Measurements from ENCODE around the gene EBF3.

The EBF3 gene

DNA sequence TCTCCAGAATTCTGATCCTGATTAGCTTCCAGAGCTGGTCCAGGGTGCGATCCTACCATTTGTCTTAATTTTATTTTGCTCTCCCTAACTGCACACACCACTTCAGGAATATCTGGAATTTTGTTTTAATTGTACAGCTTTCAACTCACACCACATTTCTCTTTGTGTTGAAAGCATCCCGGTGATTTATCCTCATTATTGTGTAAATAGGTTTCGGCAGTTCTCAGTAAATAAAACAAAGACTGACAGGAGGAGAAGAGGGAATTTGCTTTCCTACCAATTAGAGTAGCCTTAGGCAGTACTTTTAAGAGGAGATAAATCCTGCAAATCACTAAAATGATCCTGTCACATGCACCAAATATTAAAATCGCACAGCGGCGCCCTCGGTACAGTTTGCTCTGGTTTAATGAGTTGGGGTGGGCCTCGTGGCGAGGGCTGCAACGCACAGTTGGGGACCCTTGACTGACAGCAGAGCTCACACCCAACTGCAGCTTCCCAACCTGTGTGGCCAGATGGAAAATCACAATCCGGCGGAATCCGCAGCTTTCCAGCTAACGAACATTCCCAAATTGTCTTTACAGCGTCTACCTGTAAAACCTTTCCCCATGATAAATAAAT is 62.6 kb downstream of the EBF3 start:
- H3K4me1 Mint-ChIP-seq, result no peaks in the 10 kb centered on the region
- no peak for DNase-seq (ENCODE audit: low spot score in 2 of 2)
- H3K27ac Mint-ChIP-seq, result no peak overlapping the region
- no peaks in the 10 kb centered on the region for H3K36me3 Mint-ChIP-seq
- ATAC-seq, result no peak
- H3K4me3 Mint-ChIP-seq, result no peak overlapping the region
- no peaks in the 10 kb centered on the region for H3K9me3 Mint-ChIP-seq

DNA sequence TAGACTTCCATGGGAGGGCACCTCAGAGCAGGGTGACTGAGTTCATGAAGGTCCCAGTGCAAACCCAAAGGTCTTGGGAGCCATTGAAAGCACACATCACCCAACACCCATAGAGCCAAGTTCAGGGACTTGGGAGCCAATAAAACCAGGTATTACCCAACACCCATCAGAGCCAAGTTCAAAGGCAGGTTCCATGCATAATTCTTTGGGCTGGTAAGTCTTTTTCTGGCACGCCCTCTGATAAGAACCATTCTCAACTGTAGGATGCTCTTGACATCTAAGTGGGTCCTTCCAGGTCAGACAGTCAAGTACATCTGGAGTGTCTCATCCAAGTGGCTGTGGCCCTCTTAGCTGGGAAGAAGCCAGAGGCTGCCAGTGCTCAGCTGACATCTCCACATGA is 63.2 kb downstream of the EBF3 start:
- Mint-ChIP-seq H3K36me3 (no peaks in the 10 kb centered on the region), H3K27ac (no peak overlapping the region), H3K4me1 (no peaks in the 10 kb centered on the region), H3K9me3 (no peaks in the 10 kb centered on the region), H3K4me3 (no peak overlapping the region)
- ATAC-seq (no peak), DNase-seq (ENCODE audit: low spot score in 2 of 2) (no peak)

- H3K27ac Mint-ChIP-seq, result no peak overlapping the region
- DNase-seq (ENCODE audit: low spot score in 2 of 2), result no peak
- no peaks in the 10 kb centered on the region for H3K9me3 Mint-ChIP-seq
- no peak overlapping the region for H3K4me3 Mint-ChIP-seq
- H3K36me3 Mint-ChIP-seq, result no peaks in the 10 kb centered on the region
- no peaks in the 10 kb centered on the region for H3K4me1 Mint-ChIP-seq
- no peak for ATAC-seq
These were observed 64.6 kb downstream of the EBF3 start for GRCh38 chr10:129899276-129900130.

DNA sequence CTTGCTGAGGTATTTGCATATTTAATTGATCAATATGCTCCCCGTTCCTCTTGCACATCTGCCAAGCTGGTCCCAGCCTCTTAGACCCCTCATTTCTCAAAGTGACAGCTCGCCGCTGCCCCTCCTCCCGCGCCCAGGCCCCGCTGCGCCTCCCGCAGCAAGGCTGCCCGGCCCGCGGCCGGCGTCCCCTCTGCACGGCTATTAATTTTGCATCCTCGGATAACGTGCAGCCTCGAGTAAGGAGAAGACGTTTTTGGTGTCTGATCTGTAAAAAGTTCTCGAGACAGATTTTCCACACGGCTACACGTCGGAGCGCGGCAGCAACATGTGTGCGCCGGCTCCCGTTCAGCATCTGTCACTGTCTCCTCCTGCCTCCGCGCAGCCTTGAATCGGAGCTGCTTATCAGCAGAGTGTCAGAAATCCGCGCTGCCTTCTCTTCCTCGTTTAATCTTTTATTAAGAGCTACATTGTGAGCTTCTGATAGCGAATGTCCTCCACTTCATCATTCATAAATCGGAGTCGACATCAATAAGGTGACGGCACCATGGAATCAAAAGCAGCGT is 65.3 kb downstream of the EBF3 start:
- Mint-ChIP-seq H3K27ac (no peak overlapping the region), H3K36me3 (no peaks in the 10 kb centered on the region), H3K4me1 (no peaks in the 10 kb centered on the region), H3K9me3 (no peaks in the 10 kb centered on the region), H3K4me3 (no peak overlapping the region)
- DNase-seq (ENCODE audit: low spot score in 2 of 2), result no peak
- no peak for ATAC-seq

GRCh38 chr10:129897871-129898626 is 66.0 kb downstream of the EBF3 start:
- Mint-ChIP-seq H3K36me3 (no peaks in the 10 kb centered on the region), H3K9me3 (no peaks in the 10 kb centered on the region), H3K27ac (no peak overlapping the region), H3K4me1 (no peaks in the 10 kb centered on the region), H3K4me3 (no peak overlapping the region)
- DNase-seq (ENCODE audit: low spot score in 2 of 2) (no peak), ATAC-seq (no peak)

DNA sequence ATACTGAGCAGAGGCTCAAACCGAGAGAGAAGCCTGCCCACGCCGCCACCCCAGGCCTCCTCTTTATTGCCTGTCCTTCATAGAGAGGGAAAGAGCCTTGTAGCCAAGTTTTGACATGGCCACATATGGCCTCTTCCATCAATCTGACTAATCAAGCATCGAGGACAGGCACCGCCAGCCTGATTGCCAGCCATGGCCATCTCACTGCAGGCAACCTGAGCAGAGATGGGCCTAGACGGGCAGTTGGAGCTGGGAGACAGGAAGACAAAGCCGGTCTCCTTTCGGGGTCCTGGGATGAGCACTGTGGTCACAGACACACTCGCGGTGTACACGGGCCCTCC is 67.2 kb downstream of the EBF3 start:
- Mint-ChIP-seq H3K36me3 (no peaks in the 10 kb centered on the region), H3K9me3 (no peaks in the 10 kb centered on the region), H3K4me3 (no peak overlapping the region), H3K4me1 (no peaks in the 10 kb centered on the region), H3K27ac (no peak overlapping the region)
- ATAC-seq (no peak), DNase-seq (ENCODE audit: low spot score in 2 of 2) (no peak)

- no peak overlapping the region for H3K27ac Mint-ChIP-seq
- H3K4me1 Mint-ChIP-seq, result no peaks in the 10 kb centered on the region
- H3K9me3 Mint-ChIP-seq, result no peaks in the 10 kb centered on the region
- H3K4me3 Mint-ChIP-seq, result no peak overlapping the region
- H3K36me3 Mint-ChIP-seq, result no peaks in the 10 kb centered on the region
- DNase-seq (ENCODE audit: low spot score in 2 of 2) (no peak), ATAC-seq (no peak)
These were observed 67.8 kb downstream of the EBF3 start for GRCh38 chr10:129896136-129896859.

- no peaks in the 10 kb centered on the region for H3K4me1 Mint-ChIP-seq
- ATAC-seq (no peak), DNase-seq (ENCODE audit: low spot score in 2 of 2) (no peak)
- H3K9me3 Mint-ChIP-seq, result no peaks in the 10 kb centered on the region
- no peaks in the 10 kb centered on the region for H3K36me3 Mint-ChIP-seq
- H3K27ac Mint-ChIP-seq, result no peak overlapping the region
- no peak overlapping the region for H3K4me3 Mint-ChIP-seq
These were observed 68.3 kb downstream of the EBF3 start for GRCh38 chr10:129895811-129896135.

DNA sequence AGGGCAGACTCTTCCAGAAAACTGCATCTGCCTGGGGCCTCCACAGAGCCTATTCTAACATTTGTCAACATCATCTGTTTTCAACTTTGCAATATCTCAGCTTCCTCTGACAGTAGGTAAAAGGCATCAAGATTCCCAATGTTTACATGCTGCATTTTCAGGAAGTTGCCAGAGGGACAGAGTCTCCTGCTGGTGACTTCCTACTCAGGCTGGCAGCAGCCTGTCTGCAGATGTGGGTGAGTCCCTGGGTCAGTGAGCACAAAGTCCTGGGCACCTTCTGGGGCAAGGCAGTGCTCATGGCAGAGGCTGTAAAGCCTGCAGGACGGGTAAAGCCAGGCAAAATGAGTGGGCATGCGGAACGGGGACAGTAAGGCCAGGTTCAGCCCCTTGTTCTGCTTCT is 69.4 kb downstream of the EBF3 start:
- Mint-ChIP-seq H3K36me3 (no peaks in the 10 kb centered on the region), H3K9me3 (no peaks in the 10 kb centered on the region), H3K27ac (no peak overlapping the region), H3K4me3 (no peak overlapping the region), H3K4me1 (no peaks in the 10 kb centered on the region)
- DNase-seq (ENCODE audit: low spot score in 2 of 2), result no peak
- ATAC-seq, result no peak

DNA sequence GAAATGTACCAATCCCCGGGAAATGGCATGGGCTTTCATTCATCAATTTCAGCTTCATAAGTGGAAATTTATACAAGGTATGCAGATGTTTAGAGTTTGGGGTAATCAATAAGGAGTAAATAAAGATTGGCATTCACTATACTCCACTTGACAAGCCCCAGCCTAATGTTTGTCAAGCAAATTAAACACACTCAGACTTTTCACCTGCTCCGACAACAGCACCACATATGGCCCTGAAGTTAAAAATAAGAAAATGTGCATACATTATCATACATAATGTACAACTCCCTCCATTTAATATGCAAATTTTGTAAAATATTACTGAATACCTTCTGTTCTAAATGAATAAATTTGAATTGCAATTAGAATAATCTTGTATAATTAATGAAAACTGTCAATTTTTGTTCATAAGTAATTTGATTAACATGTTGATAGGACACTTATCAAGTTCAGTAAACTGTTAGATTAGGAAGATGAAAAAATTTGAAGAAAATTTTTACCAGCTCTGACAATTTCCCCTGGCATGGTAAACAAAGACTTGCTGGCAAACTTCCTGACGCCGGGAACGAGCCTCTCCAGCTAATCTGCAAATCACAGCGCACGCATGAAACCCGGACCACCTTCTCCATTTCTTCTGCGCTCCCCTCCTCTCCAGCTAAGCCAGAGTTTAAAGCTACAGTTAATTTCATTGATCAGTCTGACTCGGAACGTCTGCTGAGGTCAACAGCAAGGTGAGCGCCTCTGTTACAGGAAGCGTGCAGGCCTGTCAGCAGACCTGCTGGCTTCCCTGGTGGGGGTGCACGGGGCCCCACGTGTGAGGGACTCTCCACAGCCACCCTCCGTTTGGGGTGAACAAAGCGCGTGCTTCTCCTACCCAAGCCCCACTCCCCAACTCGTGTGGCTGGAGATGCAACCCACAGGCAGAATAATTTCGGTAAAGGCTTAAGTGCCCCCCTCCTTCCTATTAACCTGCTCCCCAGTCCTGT is 70.7 kb downstream of the EBF3 start:
- Mint-ChIP-seq H3K27ac (no peak overlapping the region), H3K4me3 (no peak overlapping the region), H3K36me3 (no peaks in the 10 kb centered on the region), H3K4me1 (no peaks in the 10 kb centered on the region), H3K9me3 (no peaks in the 10 kb centered on the region)
- DNase-seq (ENCODE audit: low spot score in 2 of 2) (no peak), ATAC-seq (no peak)

DNA sequence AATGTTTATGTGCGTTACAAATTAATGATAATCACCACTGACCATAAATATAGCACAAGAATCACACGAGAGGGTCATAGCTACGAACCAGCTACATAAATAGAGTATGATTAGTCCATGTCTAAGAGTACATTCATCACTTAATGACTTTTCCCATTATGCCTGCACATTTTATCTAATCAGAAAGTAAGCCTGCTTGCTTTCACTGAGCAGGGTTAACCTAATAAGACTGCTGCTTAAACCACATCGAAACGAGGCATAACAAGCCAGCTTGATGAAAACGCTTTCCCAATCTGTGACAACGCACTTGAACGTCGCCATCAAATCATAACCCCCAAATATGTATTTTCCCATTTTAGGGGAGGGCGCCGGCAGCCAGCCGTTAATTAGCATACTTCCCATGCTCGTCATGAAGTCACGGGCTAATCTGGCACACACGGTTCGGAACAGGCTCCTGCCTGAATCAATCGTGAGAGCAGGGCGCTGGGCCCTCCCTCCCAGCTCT is 71.5 kb downstream of the EBF3 start:
- H3K36me3 Mint-ChIP-seq, result no peaks in the 10 kb centered on the region
- DNase-seq (ENCODE audit: low spot score in 2 of 2) (no peak), ATAC-seq (no peak)
- H3K4me3 Mint-ChIP-seq, result no peak overlapping the region
- no peaks in the 10 kb centered on the region for H3K4me1 Mint-ChIP-seq
- no peaks in the 10 kb centered on the region for H3K9me3 Mint-ChIP-seq
- H3K27ac Mint-ChIP-seq, result no peak overlapping the region

DNA sequence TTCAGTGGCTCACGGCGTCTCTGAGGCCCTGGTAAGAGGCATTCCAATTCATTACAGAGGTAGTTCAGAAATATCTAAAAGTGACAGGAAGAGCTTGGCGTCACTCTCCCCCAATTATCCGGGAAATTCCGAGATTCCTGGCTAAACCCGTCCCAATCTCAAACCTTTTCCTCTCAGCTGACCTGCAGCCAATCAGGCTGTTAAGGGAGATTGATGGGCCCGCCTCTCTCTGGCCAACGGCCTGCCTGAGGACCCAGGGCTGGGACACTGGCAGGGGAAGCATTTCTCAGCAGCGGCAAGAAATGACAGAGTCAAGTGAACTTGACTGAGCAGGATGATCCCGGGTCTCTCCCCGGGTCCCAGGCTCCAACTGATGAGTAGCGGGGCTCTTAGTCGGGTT is 72.3 kb downstream of the EBF3 start:
- no peaks in the 10 kb centered on the region for H3K4me1 Mint-ChIP-seq
- no peaks in the 10 kb centered on the region for H3K36me3 Mint-ChIP-seq
- ATAC-seq (no peak), DNase-seq (ENCODE audit: low spot score in 2 of 2) (no peak)
- H3K9me3 Mint-ChIP-seq, result no peaks in the 10 kb centered on the region
- H3K27ac Mint-ChIP-seq, result no peak overlapping the region
- no peak overlapping the region for H3K4me3 Mint-ChIP-seq

DNA sequence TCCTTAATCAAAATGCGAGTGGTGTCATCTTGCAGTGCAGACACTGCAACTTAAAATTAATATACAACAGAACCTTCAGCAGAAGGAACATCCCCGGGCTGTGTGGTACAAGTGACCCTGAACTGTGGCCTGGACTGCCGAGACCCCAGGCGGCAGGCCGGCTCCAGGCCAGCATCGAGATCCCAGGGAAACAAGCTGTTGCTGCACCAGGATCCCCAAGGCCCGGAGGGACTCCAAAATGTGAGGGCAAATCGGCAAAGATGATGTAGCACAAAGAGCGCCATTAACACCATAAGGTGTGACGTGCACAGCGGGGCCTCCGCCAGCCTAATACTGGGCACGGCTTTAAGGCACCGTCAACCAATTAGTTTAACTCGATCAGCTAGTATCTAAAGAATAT is 73.9 kb downstream of the EBF3 start:
- no peaks in the 10 kb centered on the region for H3K4me1 Mint-ChIP-seq

More for the DNA sequence above, 73.9 kb downstream of the EBF3 start:
- no peak overlapping the region for H3K4me3 Mint-ChIP-seq
- DNase-seq (ENCODE audit: low spot score in 2 of 2), result no peak
- no peaks in the 10 kb centered on the region for H3K9me3 Mint-ChIP-seq
- H3K36me3 Mint-ChIP-seq, result no peaks in the 10 kb centered on the region
- no peak for ATAC-seq
- H3K27ac Mint-ChIP-seq, result no peak overlapping the region

Measured in stimulated activated effector memory CD8-positive, alpha-beta T cell treated with anti-CD3 and anti-CD28 coated beads, Interleukin-12 subunit alpha, Interleukin-12 subunit beta, amount 100 ng/mL, for 72 hours (primary cell).